ENCODE measurements around the gene EIF4G3. TPM values are rescaled to one million over a fixed set of nuclear protein-coding genes. Genes with fewer than 3 reads are reported as not detected.

The EIF4G3 gene
- total and polyA plus RNA-seq, 9 of the 15 experiments (the other 6 are each of a cell fraction or from before 2014, with no cell fraction given), result 6.7 to 40.5 (median 32.1) TPM

GRCh38 chr1:21175324-21175669, 1.4 kb downstream of the EIF4G3 start:
- H3K4me1 ChIP-seq (replicated peaks in 1 of 2; ENCODE audit: control insufficient read depth in 2 of 2, insufficient read depth in 2 of 2, low read length in 2 of 2), result peaks cover 16 to 20% of the 10 kb centered on the region in 2 experiments; a peak in 4 of 5 replicates
- DNase-seq (ENCODE audit: extremely low read depth in 1 of 4, low spot score in 3 of 4) (peak in 1 of 4 experiments; percentile 65), ATAC-seq (no peak), FAIRE-seq (no peak)
- H3K9me3 ChIP-seq (replicated peaks; ENCODE audit: control insufficient read depth, insufficient read depth, low read depth, low read length), result no peaks in the 10 kb centered on the region
- H3K4me2 ChIP-seq (ENCODE audit: insufficient read depth, low read length), result peak overlapping the region; percentile 83
- in situ Hi-C loops (cut with MboI) (no loop called here), intact Hi-C loops (cut with micrococcal nuclease) (loop anchor here (5.0 kb wide), 1 partner anchor 388 kb away; the partner anchor contains the start of gene HP1BP3)
- H3K9me1 ChIP-seq (ENCODE audit: control insufficient read depth, insufficient read depth, low read length), result no peaks in the 10 kb centered on the region
- H3K27ac ChIP-seq (ENCODE audit: extremely low read depth, low read depth, low read length), result peak overlapping the region; percentile 72; the same call in 2 of the 3 replicates
- BruUV-seq (replicated peaks), result TSS peak; percentile 71
- H3K27me3 ChIP-seq (ENCODE audit: control insufficient read depth in 2 of 2, insufficient read depth in 2 of 2, low read length in 2 of 2), result no peaks in the 10 kb centered on the region
- H2AFZ ChIP-seq (ENCODE audit: low read depth, low read length), result peak overlapping the region; percentile 73; the same call in 1 of the 2 replicates
- POLR2A ChIA-PET, result interaction anchor here (0.6 to 2.2 kb wide), 7 partner anchors 8 to 655 kb away, joined by 3 to 7 read pairs (median 3); no protein-coding TSS in a partner anchor
- CTCF ChIA-PET (ENCODE audit: low intra/inter-chr PET ratio), result no interaction called here
- peaks cover 45% of the 10 kb centered on the region for H3K79me2 ChIP-seq (ENCODE audit: control insufficient read depth, insufficient read depth, low read length)
- 0% methylated on average over 6 of the region's 6 CpGs for WGBS (ENCODE audit: insufficient coverage, low coverage, missing lambda C conversion rate)
- peaks cover 18% of the 10 kb centered on the region; the same call in 1 of the 3 replicates for H3K36me3 ChIP-seq (ENCODE audit: control insufficient read depth, insufficient read depth, low read length)
- H4K20me1 ChIP-seq (replicated peaks; ENCODE audit: control insufficient read depth, insufficient read depth, low read length), result peaks cover 12% of the 10 kb centered on the region
- H3K4me3 ChIP-seq, result peak overlapping the region; percentile 88
- H3K9ac ChIP-seq (ENCODE audit: insufficient read depth in 1 of 2, low read depth in 2 of 2, low read length in 2 of 2), result peak overlapping the region; percentile 69 to 97
- peak; percentile 54 for TF ChIP-seq GABPA (tag; conservative IDR thresholded peaks at IDR 0.05; ENCODE audit: low read depth)
- peak; percentile 37; the same call in 1 of the 2 replicates for TF ChIP-seq SMARCE1 (IDR thresholded peaks at IDR 0.05)
- TF ChIP-seq TCF3 (CRISPR knock-in tag; IDR thresholded peaks at IDR 0.05), result no peak
- TF ChIP-seq FOSL1 (tag; conservative IDR thresholded peaks at IDR 0.05), result 0 out of 2 replicates have a peak, but pooled peaks have one; percentile 24
- TF ChIP-seq SETDB1 (IDR thresholded peaks at IDR 0.05; ENCODE audit: low read length), result no peak
- no peak for TF ChIP-seq EHMT2 (IDR thresholded peaks at IDR 0.05)
- TF ChIP-seq SREBF2 (CRISPR knock-in tag; IDR thresholded peaks at IDR 0.05), result no peak
- no peak for TF ChIP-seq CREB1 (IDR thresholded peaks at IDR 0.05)
- no peak for TF ChIP-seq CREB1 (CRISPR knock-in tag; IDR thresholded peaks at IDR 0.05)
- TF ChIP-seq, protein P1, sequence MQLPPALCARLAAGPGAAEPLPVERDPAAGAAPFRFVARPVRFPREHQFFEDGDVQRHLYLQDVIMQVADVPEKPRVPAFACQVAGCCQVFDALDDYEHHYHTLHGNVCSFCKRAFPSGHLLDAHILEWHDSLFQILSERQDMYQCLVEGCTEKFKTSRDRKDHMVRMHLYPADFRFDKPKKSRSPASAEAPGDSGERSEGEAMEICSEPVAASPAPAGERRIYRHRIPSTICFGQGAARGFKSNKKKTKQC (CRISPR knock-in tag; IDR thresholded peaks at IDR 0.05), result no peak
- no peak for TF ChIP-seq BRD9 (IDR thresholded peaks at IDR 0.05; ENCODE audit: low read depth, partially characterized antibody)
- no peak for TF ChIP-seq ATF7 (IDR thresholded peaks at IDR 0.05)
- TF ChIP-seq, protein P2, sequence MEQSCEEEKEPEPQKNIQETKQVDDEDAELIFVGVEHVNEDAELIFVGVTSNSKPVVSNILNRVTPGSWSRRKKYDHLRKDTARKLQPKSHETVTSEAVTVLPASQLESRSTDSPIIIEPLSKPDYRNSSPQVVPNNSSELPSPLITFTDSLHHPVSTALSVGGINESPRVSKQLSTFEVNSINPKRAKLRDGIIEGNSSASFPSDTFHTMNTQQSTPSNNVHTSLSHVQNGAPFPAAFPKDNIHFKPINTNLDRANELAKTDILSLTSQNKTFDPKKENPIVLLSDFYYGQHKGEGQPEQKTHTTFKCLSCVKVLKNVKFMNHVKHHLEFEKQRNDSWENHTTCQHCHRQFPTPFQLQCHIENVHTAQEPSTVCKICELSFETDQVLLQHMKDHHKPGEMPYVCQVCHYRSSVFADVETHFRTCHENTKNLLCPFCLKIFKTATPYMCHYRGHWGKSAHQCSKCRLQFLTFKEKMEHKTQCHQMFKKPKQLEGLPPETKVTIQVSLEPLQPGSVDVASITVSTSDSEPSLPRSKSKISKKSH (CRISPR knock-in tag; IDR thresholded peaks at IDR 0.05), result no peak
- no peak for TF ChIP-seq NR2C2 (CRISPR knock-in tag; IDR thresholded peaks at IDR 0.05)
- peak; percentile 92 for TF ChIP-seq NR2C2 (tag; IDR thresholded peaks at IDR 0.05)
- no peak for TF ChIP-seq ZNF124 (CRISPR knock-in tag; IDR thresholded peaks at IDR 0.05)
- no peak for TF ChIP-seq MCM5 (IDR thresholded peaks at IDR 0.05; ENCODE audit: low read depth)
- TF ChIP-seq ZBTB1 (CRISPR knock-in tag; IDR thresholded peaks at IDR 0.05; ENCODE audit: borderline replicate concordance, low read depth), result no peak
- no peak for TF ChIP-seq PHF21A (IDR thresholded peaks at IDR 0.05; ENCODE audit: borderline replicate concordance, low read depth)
- peak; percentile 7; the same call in 1 of the 2 replicates for TF ChIP-seq ZEB2 (IDR thresholded peaks at IDR 0.05)
- TF ChIP-seq YY1 (IDR thresholded peaks at IDR 0.05; ENCODE audit: borderline replicate concordance in 1 of 3, control insufficient read depth in 1 of 3, extremely low read depth in 1 of 3, insufficient read depth in 3 of 3, insufficient read length in 1 of 3, insufficient replicate concordance in 2 of 3, low read depth in 1 of 3, low read length in 2 of 3), result no peak
- TF ChIP-seq KLF13 (tag; IDR thresholded peaks at IDR 0.05; ENCODE audit: borderline replicate concordance, low read depth), result no peak
- peak; percentile 13; the same call in 1 of the 2 replicates for TF ChIP-seq NFRKB (IDR thresholded peaks at IDR 0.05; ENCODE audit: low read depth)
- TF ChIP-seq NFYB (IDR thresholded peaks at IDR 0.05; ENCODE audit: extremely low read depth, insufficient read length), result no peak
- TF ChIP-seq CBFA2T2 (conservative IDR thresholded peaks at IDR 0.05), result no peak

Data from K562 (cell line).